GM21381 (cell line): Measurements from ENCODE around the gene GOLGA5.
"Not testable (repeated sequence)": the region's sequence is repeated elsewhere in the genome, so short reads cannot be mapped to it uniquely, and the experiment has no call there.

Experiments used
- ATAC-seq: cut with Tn5 transposase; IDR thresholded peaks from one replicate; pipeline ENCODE4 v1.9.1; 2021; ENCODE audit warnings: mild to moderate bottlenecking, moderate library complexity; ENCODE audit not compliant: unreplicated experiment

GOLGA5 gene

GRCh38 chr14:92819680-92820535 lies 25.8 kb downstream of the GOLGA5 start:
- ATAC-seq = not testable (repeated sequence)

DNA sequence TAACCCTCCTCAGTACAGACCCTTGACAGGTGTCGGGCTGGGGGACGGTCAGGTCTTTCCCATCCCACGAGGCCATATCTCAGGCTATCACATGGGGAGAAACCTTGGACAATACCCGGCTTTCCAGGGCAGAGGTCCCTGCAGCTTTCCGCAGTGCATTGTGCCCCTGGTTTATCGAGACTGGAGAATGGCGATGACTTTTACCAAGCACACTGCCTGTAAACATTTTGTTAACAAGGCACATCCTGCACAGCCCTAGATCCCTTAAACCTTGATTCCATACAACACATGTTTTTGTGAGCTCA lies 26.4 kb downstream of the GOLGA5 start:
- ATAC-seq = not testable (repeated sequence)

- no peak for ATAC-seq
These were observed 36.8 kb downstream of the GOLGA5 start for GRCh38 chr14:92830902-92831301.

- ATAC-seq = no peak
These were observed 38.1 kb downstream of the GOLGA5 start for GRCh38 chr14:92832137-92832700.

DNA sequence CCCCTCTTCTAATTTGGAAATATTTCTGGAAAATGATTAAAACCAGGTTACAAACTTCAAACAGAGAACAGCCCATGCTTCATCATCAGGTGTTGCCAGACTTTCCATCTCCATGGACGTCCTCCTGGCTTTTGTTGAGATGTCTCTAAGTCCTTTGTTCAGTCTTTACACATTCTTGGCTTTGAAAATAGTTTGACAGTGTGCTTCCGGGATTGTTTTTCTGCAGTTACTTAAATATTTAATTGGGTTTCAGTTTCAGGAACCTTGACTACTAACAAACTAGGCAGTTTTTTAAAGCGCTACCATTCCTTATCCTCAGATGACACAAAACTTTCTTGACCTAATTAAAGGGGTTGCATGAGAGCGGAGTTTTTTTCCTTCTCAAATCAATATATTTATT lies 47.8 kb downstream of the GOLGA5 start:
- ATAC-seq = no peak

DNA sequence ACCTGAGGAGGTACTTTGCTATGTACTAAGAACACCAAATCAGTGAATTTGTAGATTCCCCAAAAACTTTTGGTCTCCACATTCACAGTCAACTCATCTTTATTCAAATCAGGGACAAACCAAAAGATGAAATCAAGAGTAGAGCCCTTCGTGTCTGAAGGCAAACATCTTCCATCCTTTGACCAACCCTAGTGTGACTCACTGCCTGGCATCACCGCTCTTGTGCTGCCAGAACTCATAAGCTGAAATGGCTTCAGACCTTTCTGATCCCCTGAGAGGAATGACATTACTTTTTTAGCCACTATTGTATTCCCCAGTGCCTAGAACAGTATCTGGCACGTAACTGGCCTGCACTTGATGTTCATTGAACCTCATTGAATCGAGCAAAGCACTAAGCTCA lies 50.1 kb downstream of the GOLGA5 start:
- ATAC-seq = no peak

DNA sequence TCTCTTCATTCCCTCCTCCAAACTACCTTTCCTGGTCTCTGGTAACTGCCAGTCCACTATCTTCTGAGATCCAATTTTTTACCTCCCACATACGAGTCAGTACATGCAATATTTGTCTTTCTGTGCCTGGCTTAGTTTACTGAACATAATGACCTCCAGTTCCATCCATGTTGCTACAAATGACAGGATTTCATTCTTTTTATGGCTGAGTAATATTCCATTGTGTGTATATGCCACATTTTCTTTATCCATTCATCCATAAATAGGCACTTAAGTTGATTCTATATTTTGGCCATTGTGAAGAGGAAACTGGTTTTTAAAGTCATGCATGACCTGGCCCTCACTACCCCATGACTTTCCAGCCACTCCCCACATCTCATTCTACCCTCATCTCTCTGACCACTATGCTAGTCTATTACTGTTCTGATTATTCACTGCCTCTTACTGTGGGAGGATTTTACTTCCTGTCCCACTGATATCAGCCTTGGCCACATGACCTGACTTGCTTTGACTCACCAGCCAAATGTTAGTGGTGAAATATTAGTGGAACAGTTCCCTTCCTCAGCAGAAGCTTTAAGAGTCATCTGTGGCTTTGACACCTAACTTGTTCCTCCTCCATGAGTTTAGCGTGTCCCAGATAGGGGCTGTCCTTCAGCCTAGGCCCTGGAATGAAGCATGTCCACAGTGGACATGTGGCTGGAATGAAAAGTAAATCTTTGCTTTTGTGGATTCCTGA lies 52.2 kb downstream of the GOLGA5 start:
- peak; percentile 81 for ATAC-seq

DNA sequence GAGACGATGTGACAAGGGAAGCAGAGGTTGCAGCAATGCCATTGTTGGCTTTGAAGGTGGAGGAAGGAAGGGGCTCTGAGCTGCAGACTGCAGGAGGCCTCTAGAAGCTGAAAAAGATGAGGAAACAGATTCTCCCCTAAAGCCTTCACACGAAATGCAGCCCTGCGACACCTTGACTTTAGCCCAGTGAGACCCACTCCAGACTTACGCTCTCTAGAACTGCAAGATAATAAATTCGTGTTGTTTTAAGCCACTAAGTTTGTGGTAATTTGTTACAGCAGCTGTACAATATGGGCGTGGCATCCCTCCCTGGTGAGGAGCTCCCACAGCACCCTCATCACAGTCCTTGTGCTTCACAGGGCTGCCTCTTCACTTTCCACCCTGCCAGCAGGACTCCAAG lies 53.2 kb downstream of the GOLGA5 start:
- ATAC-seq = no peak

GRCh38 chr14:92847749-92848148 lies 53.6 kb downstream of the GOLGA5 start:
- no peak for ATAC-seq

- no peak for ATAC-seq
These were observed 54.8 kb downstream of the GOLGA5 start for GRCh38 chr14:92848887-92849286.

- no peak for ATAC-seq
These were observed 56.4 kb downstream of the GOLGA5 start for GRCh38 chr14:92850492-92850891.

DNA sequence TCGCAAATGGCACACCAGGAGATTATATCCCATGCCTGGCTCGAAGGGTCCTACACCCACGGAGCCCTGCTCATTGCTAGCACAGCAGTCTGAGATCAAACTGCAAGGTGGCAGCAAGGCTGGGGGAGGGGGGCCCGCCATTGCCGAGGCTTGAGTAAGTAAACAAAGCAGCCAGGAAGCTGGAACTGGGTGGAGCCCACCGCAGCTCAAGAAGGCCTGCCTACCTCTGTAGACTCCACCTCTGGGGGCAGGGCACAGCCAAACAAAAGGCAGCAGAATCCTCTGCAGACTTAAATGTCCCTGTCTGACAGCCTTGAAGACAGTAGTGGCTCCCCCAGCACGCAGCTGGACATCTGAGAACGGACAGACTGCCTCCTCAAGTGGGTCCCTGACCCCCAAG lies 59.0 kb downstream of the GOLGA5 start:
- ATAC-seq = not testable (repeated sequence)

- ATAC-seq = no peak
These were observed 66.1 kb downstream of the GOLGA5 start for GRCh38 chr14:92860049-92860840.

DNA sequence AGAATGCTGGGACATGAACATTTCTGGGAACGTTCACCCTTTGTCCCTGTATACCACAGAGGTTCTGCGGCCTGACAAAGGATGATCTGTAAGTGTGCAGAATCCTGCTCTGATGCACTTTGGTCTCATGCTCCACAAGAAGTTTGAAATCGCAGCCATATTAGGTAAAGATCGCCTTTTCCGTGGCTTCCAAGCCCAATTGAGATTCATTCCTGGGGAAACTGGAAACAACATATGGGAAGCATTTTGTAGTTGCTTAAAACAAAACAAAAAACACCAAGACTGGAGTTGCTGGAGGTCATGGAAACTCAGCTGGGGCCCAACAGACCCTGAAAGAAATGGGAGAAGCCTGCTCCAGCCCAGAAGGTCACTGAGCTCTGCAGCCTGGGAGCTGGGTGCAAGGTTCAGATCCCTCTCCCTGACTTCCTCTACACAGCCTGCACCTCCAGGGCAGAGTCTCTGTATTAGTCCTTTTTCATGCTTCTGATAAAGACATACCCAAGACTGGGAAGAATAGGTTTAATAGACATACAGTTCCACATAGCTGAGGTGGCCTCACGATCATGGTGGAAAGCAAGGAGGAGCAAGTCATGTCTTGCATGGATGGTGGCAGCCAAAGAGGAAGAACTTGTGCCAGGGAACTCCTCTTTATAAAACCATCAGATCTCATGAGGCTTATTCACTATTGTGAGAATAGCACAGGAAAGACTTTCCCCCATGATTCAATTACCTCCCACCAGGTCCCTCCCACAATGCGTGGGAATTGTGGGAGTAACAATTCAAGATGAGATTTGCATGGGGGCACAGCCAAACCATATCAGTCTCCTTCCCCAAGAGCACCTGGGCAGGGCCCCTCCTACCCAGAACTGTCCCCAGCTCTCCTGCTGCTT lies 68.0 kb downstream of the GOLGA5 start:
- ATAC-seq = no peak

DNA sequence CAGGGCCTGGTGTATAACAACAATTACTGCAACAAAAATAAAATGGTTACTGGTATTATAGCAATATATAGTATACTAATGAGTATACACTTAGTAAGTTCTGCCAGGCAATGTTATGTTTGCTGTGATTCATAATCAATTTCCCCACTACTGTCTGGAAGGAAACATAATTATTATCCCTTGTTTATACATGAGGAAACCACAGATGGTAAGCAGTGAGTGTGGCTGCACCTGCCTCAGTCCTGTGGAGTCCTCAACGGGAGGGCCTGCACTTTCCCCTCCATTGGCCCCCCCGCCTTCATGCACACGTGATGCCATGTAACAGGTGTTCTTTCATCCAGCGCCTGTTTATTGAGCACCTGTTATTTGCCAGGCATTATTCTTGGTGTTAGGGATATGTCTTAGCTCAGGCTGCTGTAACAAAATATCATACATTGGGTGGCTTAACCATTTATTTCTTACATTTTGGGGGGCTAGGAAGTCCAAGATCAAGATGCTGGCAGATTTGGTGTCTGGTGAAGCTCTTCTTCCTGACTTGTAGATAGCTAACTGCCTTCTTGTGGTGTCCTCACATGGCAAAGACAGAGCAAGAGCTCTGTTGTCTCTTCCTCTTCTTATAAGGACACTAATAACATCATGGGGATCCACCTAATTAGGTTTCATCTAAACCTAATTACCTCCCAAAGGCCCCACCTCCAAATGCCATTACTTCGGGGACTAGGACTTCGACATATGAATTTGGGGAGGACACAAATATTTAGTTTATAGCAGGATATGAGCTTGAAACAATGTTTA lies 69.4 kb downstream of the GOLGA5 start:
- no peak for ATAC-seq

DNA sequence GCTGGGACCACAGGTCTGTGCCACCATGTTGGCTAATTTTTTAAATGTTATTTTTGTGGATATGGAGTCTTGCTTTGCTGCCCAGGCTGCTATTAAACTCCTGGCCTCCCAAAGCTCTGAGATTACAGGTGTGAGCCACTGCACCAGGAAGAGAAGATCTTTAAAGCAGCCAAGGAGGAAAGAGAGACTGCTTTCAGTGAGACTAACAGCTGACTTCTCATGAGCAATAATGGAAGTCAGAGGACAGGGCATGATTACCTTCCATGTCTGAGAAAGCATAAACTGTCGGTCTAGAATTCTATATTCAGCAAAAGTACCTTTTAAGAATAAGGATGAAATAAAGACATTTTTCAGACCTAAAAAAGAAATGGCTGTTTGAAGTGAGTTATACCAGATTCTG lies 71.6 kb downstream of the GOLGA5 start:
- no peak for ATAC-seq

DNA sequence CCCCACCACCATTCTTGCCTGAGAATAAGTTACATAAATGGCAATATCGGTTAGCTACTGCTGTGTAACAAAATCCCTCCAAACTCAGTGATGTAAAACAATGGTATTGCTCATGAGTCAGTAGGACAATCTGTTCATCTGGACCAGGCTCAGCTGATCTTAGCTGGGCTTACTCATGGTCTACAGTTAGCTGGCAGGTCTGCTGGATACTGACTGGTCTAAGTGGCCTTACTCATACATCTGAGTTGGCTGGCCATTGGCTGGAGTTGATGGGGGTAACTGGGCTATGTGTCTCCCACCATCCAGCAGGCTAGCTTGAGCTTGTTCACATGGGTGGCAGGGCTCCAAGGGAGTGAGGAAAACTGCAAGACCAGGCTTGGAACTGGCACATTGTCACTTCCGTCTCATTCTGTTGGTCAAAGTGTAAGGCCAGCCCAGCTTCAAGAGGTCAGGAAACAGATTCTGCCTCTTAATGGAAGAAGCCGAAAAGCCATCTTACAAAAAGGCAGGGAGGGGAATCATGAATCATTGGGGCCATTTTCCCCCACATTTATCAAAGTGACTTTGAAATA lies 72.2 kb downstream of the GOLGA5 start:
- no peak for ATAC-seq

- no peak for ATAC-seq
These were observed 73.1 kb downstream of the GOLGA5 start for GRCh38 chr14:92866901-92867865.
